DOHH2 (cell line): ENCODE measurements around the gene SLC6A6.

Experiments used
- H3F3A ChIP-seq: fragments of 200-600 bp; sonication (generic), shearing (Covaris generic); 2 replicates; pipeline ENCODE4 v1.6.0; 2016; ENCODE audit warnings: antibody characterized with exemption, mild to moderate bottlenecking; ENCODE audit not compliant: control insufficient read depth, insufficient read depth
- H3K27ac ChIP-seq: fragments of 200-600 bp; sonication (generic); 2 replicates; pipeline ENCODE4 v1.5.1; 2014; ENCODE audit warnings: low read depth, mild to moderate bottlenecking, low read length, moderate library complexity
- H3K27me3 ChIP-seq: fragments of 200-600 bp; sonication (generic); 2 replicates; pipeline ENCODE4 v1.6.1; 2014; ENCODE audit warnings: mild to moderate bottlenecking, low read length, mixed read lengths; ENCODE audit not compliant: control insufficient read depth
- H3K36me3 ChIP-seq: fragments of 200-600 bp; sonication (generic); 2 replicates; pipeline ENCODE4 v1.6.1; 2014; ENCODE audit warnings: mild to moderate bottlenecking, low read length, moderate library complexity, mixed read lengths; ENCODE audit not compliant: control insufficient read depth
- H3K4me1 ChIP-seq: fragments of 200-600 bp; sonication (generic); 2 replicates; pipeline ENCODE4 v1.6.1; 2014; ENCODE audit warnings: mild to moderate bottlenecking, low read length, mixed read lengths; ENCODE audit not compliant: control insufficient read depth
- H3K4me2 ChIP-seq: fragments of 200-600 bp; sonication (generic); 2 replicates; pipeline ENCODE4 v1.6.0; 2014; ENCODE audit warnings: mild to moderate bottlenecking, low read length, moderate library complexity
- H3K4me3 ChIP-seq: fragments of 200-600 bp; sonication (generic); 2 replicates; pipeline ENCODE4 v1.5.1; 2014; ENCODE audit warnings: mild to moderate bottlenecking, low read length, mixed read lengths
- H3K79me2 ChIP-seq: fragments of 200-600 bp; sonication (generic); 2 replicates; pipeline ENCODE4 v1.6.1; 2014; ENCODE audit warnings: mild to moderate bottlenecking, low read length, mixed read lengths; ENCODE audit not compliant: control insufficient read depth
- H3K9me2 ChIP-seq: fragments of 200-600 bp; sonication (generic); replicated peaks from 2 replicates; pipeline ENCODE4 v1.6.1; 2014; ENCODE audit warnings: mild to moderate bottlenecking, low read length, mixed read lengths; ENCODE audit not compliant: control insufficient read depth
- H3K9me3 ChIP-seq: fragments of 200-600 bp; sonication (generic); 2 replicates; pipeline ENCODE4 v1.6.1; 2014; ENCODE audit warnings: antibody characterized with exemption, low read length, mixed read lengths; ENCODE audit not compliant: control insufficient read depth, insufficient read depth
- H4K20me1 ChIP-seq: fragments of 200-600 bp; sonication (generic); 2 replicates; pipeline ENCODE4 v1.6.0; 2014; ENCODE audit warnings: low read depth, mild to moderate bottlenecking, antibody characterized with exemption, low read length, moderate library complexity; ENCODE audit not compliant: control insufficient read depth, insufficient read depth
- CTCF ChIP-seq: fragments of 200-600 bp; sonication (generic); IDR thresholded peaks from one replicate; pipeline ENCODE4 v1.5.1; 2014; ENCODE audit warnings: antibody characterized with exemption, mild to moderate bottlenecking, low read depth, low read length; ENCODE audit not compliant: poor library complexity, severe bottlenecking
- EZH2phosphoT487 ChIP-seq: fragments of 200-600 bp; sonication (generic); IDR thresholded peaks from 2 replicates; pipeline ENCODE4 v1.6.1; 2017; ENCODE audit warnings: borderline replicate concordance, mild to moderate bottlenecking, antibody characterized with exemption, low read length, moderate library complexity, mixed read lengths

Gene SLC6A6

GRCh38 chr3:14411166-14411526 is 8.7 kb downstream of the SLC6A6 start:
- Histone ChIP-seq H3K4me3 (no peak overlapping the region), H3K27ac (no peak overlapping the region), H3K9me2 (no peaks in the 10 kb centered on the region), H3K4me2 (no peak overlapping the region), H4K20me1 (peaks cover 19% of the 10 kb centered on the region), H3K4me1 (peaks cover 79% of the 10 kb centered on the region), H3F3A (peaks cover 10% of the 10 kb centered on the region; the same call in 1 of the 2 replicates), H3K36me3 (peaks cover 66% of the 10 kb centered on the region), H3K9me3 (no peaks in the 10 kb centered on the region), H3K79me2 (peaks cover 100% of the 10 kb centered on the region), H3K27me3 (no peaks in the 10 kb centered on the region)
- TF ChIP-seq CTCF (no peak), EZH2phosphoT487 (no peak)

DNA sequence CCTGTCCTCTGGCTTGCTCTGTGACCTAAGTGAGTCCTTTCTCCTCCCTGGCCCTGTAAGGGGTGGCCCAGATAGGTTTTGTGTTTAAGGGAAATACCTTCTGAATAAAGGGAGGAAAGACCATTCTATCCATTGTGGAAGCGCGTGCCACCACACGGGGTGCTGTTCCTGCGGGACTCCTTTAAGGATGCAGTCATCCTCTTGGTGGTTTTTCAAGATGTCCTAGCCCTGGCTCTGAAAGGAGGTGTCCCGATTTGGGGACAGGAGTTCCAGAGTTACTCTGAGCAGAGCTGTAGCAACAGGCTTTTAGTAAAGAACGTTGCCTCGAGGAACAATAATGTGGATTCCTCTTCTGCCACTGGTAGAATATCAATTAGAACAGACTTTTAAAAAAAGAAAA is 9.6 kb downstream of the SLC6A6 start:
- TF ChIP-seq EZH2phosphoT487 = no peak
- TF ChIP-seq CTCF = peak; percentile 19
- peaks cover 15% of the 10 kb centered on the region for H4K20me1 ChIP-seq
- H3K4me3 ChIP-seq = no peak overlapping the region
- H3K27ac ChIP-seq = no peak overlapping the region
- no peaks in the 10 kb centered on the region for H3K27me3 ChIP-seq
- H3K4me2 ChIP-seq = no peak overlapping the region
- peaks cover 71% of the 10 kb centered on the region for H3K4me1 ChIP-seq
- H3K9me3 ChIP-seq = no peaks in the 10 kb centered on the region
- H3F3A ChIP-seq = peaks cover 4% of the 10 kb centered on the region; the same call in 1 of the 2 replicates
- peaks cover 98% of the 10 kb centered on the region for H3K79me2 ChIP-seq
- H3K9me2 ChIP-seq = no peaks in the 10 kb centered on the region
- peaks cover 65% of the 10 kb centered on the region for H3K36me3 ChIP-seq

GRCh38 chr3:14412831-14413380 is 10.5 kb downstream of the SLC6A6 start:
- peaks cover 66% of the 10 kb centered on the region for H3K36me3 ChIP-seq
- peaks cover 92% of the 10 kb centered on the region for H3K79me2 ChIP-seq
- no peaks in the 10 kb centered on the region for H3K27me3 ChIP-seq
- peaks cover 61% of the 10 kb centered on the region for H3K4me1 ChIP-seq
- H3K9me2 ChIP-seq = no peaks in the 10 kb centered on the region
- peaks cover 15% of the 10 kb centered on the region for H4K20me1 ChIP-seq
- H3K27ac ChIP-seq = no peak overlapping the region
- TF ChIP-seq CTCF = no peak
- no peak for TF ChIP-seq EZH2phosphoT487
- no peaks in the 10 kb centered on the region for H3F3A ChIP-seq
- H3K4me3 ChIP-seq = no peak overlapping the region
- H3K9me3 ChIP-seq = no peaks in the 10 kb centered on the region
- peak overlapping the region; percentile 39; the same call in 1 of the 2 replicates for H3K4me2 ChIP-seq
